Measurements from ENCODE around the gene BAAT.
"Not testable (repeated sequence)": the region's sequence is repeated elsewhere in the genome, so short reads cannot be mapped to it uniquely, and the experiment has no call there.

DNA sequence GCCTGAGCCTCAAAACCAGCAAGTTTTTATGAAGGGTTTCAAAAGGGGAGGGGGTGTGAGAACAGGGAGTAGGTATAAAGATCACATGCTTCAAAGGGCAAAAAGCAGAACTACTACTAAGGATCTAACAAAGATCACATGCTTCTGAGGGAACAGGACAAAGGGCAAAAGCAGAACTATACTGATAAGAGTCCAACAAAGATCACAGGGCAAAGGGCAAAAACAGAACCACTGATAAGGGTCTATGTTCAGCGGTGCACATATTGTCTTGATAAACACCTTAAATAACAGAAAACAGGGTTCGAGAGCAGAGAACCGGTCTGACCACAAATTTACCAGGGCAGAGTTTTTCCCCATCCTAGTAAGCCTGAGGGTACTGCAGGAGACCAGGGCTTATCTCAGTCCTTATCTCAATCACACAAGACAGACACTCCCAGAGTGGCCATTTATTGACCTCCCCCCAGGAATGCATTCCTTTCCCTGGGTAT is 57.3 kb downstream of the BAAT start:
- not testable (repeated sequence) for TF ChIP-seq OSR1 (CRISPR knock-in tag; IDR thresholded peaks at IDR 0.05); PPARA (CRISPR knock-in tag; IDR thresholded peaks at IDR 0.05; ENCODE audit: borderline replicate concordance); TCF4 (CRISPR knock-in tag; IDR thresholded peaks at IDR 0.05; ENCODE audit: borderline replicate concordance); CSRNP3 (CRISPR knock-in tag; IDR thresholded peaks at IDR 0.05); TOX (CRISPR knock-in tag; IDR thresholded peaks at IDR 0.05; ENCODE audit: borderline replicate concordance); ZNF70 (CRISPR knock-in tag; IDR thresholded peaks at IDR 0.05)
- TF ChIP-seq, protein P1, sequence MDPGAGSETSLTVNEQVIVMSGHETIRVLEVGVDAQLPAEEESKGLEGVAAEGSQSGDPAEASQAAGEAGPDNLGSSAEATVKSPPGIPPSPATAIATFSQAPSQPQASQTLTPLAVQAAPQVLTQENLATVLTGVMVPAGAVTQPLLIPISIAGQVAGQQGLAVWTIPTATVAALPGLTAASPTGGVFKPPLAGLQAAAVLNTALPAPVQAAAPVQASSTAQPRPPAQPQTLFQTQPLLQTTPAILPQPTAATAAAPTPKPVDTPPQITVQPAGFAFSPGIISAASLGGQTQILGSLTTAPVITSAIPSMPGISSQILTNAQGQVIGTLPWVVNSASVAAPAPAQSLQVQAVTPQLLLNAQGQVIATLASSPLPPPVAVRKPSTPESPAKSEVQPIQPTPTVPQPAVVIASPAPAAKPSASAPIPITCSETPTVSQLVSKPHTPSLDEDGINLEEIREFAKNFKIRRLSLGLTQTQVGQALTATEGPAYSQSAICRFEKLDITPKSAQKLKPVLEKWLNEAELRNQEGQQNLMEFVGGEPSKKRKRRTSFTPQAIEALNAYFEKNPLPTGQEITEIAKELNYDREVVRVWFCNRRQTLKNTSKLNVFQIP (CRISPR knock-in tag; IDR thresholded peaks at IDR 0.05; ENCODE audit: borderline replicate concordance, low read depth) = not testable (repeated sequence)
- TF ChIP-seq, protein P2, sequence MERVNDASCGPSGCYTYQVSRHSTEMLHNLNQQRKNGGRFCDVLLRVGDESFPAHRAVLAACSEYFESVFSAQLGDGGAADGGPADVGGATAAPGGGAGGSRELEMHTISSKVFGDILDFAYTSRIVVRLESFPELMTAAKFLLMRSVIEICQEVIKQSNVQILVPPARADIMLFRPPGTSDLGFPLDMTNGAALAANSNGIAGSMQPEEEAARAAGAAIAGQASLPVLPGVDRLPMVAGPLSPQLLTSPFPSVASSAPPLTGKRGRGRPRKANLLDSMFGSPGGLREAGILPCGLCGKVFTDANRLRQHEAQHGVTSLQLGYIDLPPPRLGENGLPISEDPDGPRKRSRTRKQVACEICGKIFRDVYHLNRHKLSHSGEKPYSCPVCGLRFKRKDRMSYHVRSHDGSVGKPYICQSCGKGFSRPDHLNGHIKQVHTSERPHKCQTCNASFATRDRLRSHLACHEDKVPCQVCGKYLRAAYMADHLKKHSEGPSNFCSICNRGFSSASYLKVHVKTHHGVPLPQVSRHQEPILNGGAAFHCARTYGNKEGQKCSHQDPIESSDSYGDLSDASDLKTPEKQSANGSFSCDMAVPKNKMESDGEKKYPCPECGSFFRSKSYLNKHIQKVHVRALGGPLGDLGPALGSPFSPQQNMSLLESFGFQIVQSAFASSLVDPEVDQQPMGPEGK (CRISPR knock-in tag; IDR thresholded peaks at IDR 0.05; ENCODE audit: borderline replicate concordance) = not testable (repeated sequence)
